B cell (primary cell): ENCODE results near the gene MTHFD1L. TPM values are rescaled to one million over a fixed set of nuclear protein-coding genes. Genes with fewer than 3 reads are reported as not detected.

Source experiments
- ATAC-seq: fragments of 200-7000 bp; cut with Tn5 transposase; one replicate; pipeline ENCODE4 v1.10.0; 2021; ENCODE audit warnings: low read depth, mild to moderate bottlenecking, moderate number of reproducible peaks, moderate library complexity
- CTCF ChIA-PET: fragments of 350-600 bp; sonication (Branson Sonifier 250); formaldehyde crosslinking; loops from one replicate; lab custom pipeline; 2021; ENCODE audit warnings: antibody characterized with exemption, inconsistent platforms; lab: Charles Lee
- POLR2A ChIA-PET: fragments of 350-600 bp; sonication (Branson Sonifier 250); formaldehyde crosslinking; loops from one replicate; lab custom pipeline; 2021; ENCODE audit warnings: antibody characterized with exemption; lab: Charles Lee
- DNase-seq: peaks from one replicate; pipeline ENCODE4 v3.0.0; 2013
- H2AFZ ChIP-seq: 2 replicates; pipeline ENCODE4 v1.6.1; 2012; ENCODE audit warnings: mild to moderate bottlenecking, low read depth, low read length; ENCODE audit not compliant: insufficient read depth, poor library complexity, severe bottlenecking
- H3K27ac ChIP-seq, 2 donors: 1 replicate in 1 of 2; 2 replicates in 1 of 2; pipeline ENCODE4 v1.5.1; 2012 to 2013; ENCODE audit warnings: low read length in 2 of 2, mild to moderate bottlenecking in 2 of 2, moderate library complexity in 1 of 2
- H3K27me3 ChIP-seq, 4 experiments: fragments of 200-600 bp in 1 of 4; sonication (generic) in 1 of 4; replicated peaks in 1 of 4; 1 replicate in 2 of 4; 2 replicates in 2 of 4; pipeline versions ENCODE4 v1.6.1 to v1.7.0; 2013 to 2016; ENCODE audit warnings: low read length in 3 of 4, mild to moderate bottlenecking in 2 of 4, mixed read lengths in 1 of 4, moderate library complexity in 1 of 4; ENCODE audit not compliant: insufficient read depth in 4 of 4, control insufficient read depth in 3 of 4; ENCODE audit errors: control extremely low read depth in 1 of 4
- H3K36me3 ChIP-seq, 2 experiments: replicated peaks in 1 of 2; 1 replicate in 1 of 2; 2 replicates in 1 of 2; pipeline versions ENCODE4 v1.6.1 to v1.7.1; 2013; ENCODE audit warnings: low read length in 1 of 2; ENCODE audit not compliant: insufficient read depth in 2 of 2, control insufficient read depth in 1 of 2; ENCODE audit errors: control extremely low read depth in 1 of 2, extremely low read depth in 1 of 2
- H3K4me1 ChIP-seq, 2 donors: fragments of 200-600 bp in 1 of 2; sonication (generic) in 1 of 2; 1 replicate in 1 of 2; 2 replicates in 1 of 2; pipeline versions ENCODE4 v1.5.1 to v1.6.1; 2013 to 2017; ENCODE audit warnings: low read length in 2 of 2; ENCODE audit not compliant: control insufficient read depth in 2 of 2, insufficient read depth in 2 of 2
- H3K4me2 ChIP-seq: replicated peaks from 2 replicates; pipeline ENCODE3; 2012; ENCODE audit warnings: mild to moderate bottlenecking, low read depth, low read length; ENCODE audit not compliant: poor library complexity, severe bottlenecking
- H3K4me3 ChIP-seq, 5 experiments: fragments of 200-600 bp in 1 of 5; sonication (generic) in 1 of 5; 1 replicate in 3 of 5; 2 replicates in 2 of 5; pipeline versions ENCODE4 v1.5.1 to v1.7.0; 2011 to 2016; ENCODE audit warnings: low read length in 4 of 5, mild to moderate bottlenecking in 4 of 5, low read depth in 2 of 5, control low read depth in 1 of 5, moderate library complexity in 1 of 5; ENCODE audit not compliant: insufficient read depth in 1 of 5; ENCODE audit errors: control extremely low read depth in 1 of 5, extremely low read depth in 1 of 5
- H3K79me2 ChIP-seq: fragments of 200-600 bp; sonication (generic); one replicate; pipeline ENCODE4 v1.6.0; 2016; ENCODE audit warnings: low read length; ENCODE audit not compliant: control insufficient read depth, insufficient read depth
- H3K9ac ChIP-seq: fragments of 200-600 bp; sonication (generic); 2 replicates; pipeline ENCODE4 v1.6.1; 2017; ENCODE audit warnings: mild to moderate bottlenecking, low read length, moderate library complexity
- H3K9me3 ChIP-seq, 3 donors: one replicate each; pipeline versions ENCODE4 v1.6.1 to v1.7.1; 2013; ENCODE audit warnings: low read length in 2 of 3; ENCODE audit not compliant: control insufficient read depth in 2 of 3, insufficient read depth in 1 of 3; ENCODE audit errors: control extremely low read depth in 1 of 3
- H4K20me1 ChIP-seq: 2 replicates; pipeline ENCODE4 v1.6.0; 2012; ENCODE audit warnings: mild to moderate bottlenecking, low read length; ENCODE audit not compliant: insufficient read depth, control insufficient read depth, poor library complexity, severe bottlenecking
- H3K27ac Mint-ChIP-seq: one replicate; pipeline ENCODE4 v1.8.0; 2021; ENCODE audit warnings: mixed read lengths
- H3K27me3 Mint-ChIP-seq: one replicate; pipeline ENCODE4 v1.8.0; 2021; ENCODE audit warnings: mixed read lengths
- H3K4me1 Mint-ChIP-seq: one replicate; pipeline ENCODE4 v1.8.0; 2021; ENCODE audit warnings: mixed read lengths
- H3K4me3 Mint-ChIP-seq: one replicate; pipeline ENCODE4 v1.8.0; 2021; ENCODE audit warnings: mixed read lengths
- H3K9me3 Mint-ChIP-seq: one replicate; pipeline ENCODE4 v1.8.0; 2022; ENCODE audit warnings: mixed read lengths; ENCODE audit not compliant: insufficient read depth
- EZH2 ChIP-seq: IDR thresholded peaks from 2 replicates; pipeline ENCODE4 v1.6.1; 2012; ENCODE audit warnings: borderline replicate concordance, low read depth, mild to moderate bottlenecking, moderate library complexity, low read length; ENCODE audit not compliant: insufficient read depth, poor library complexity, severe bottlenecking
- WGBS: methylation state at CpG from one replicate; pipeline ENCODE4 v1.1.5; 2013; ENCODE audit warnings: missing lambda C conversion rate; ENCODE audit not compliant: insufficient coverage; 5-methylcytosine and 5-hydroxymethylcytosine counted together
- intact Hi-C: fragments of 100-400 bp; cut with micrococcal nuclease; formaldehyde crosslinking; loops from one replicate; pipeline ENCODE4 v1.10.0; 2022
- polyA plus RNA-seq: library from polyadenylated mRNA; depleted of rRNA; stranded (reverse); fragments of >200 nt; gene quantifications from 2 replicates; pipeline ENCODE4 v1.2.3, GENCODE V29; 2012
- total RNA-seq, 2 donors: library from RNA; stranded (reverse); fragments of 120-200 nt in 1 of 2; gene quantifications; 1 replicate in 1 of 2; 2 replicates in 1 of 2; pipeline versions ENCODE4 v1.2.3 to v1.2.4, GENCODE V29; 2013 to 2022
- TF ChIP-seq, protein P1 (sequence below): fragments of 200-600 bp; IDR thresholded peaks from one replicate; pipeline ENCODE4 v1.8.0; 2022; ENCODE audit warnings: antibody characterized with exemption, mild to moderate bottlenecking

The MTHFD1L gene
- total and polyA plus RNA-seq, 2 donors (not counting 1 experiment from before 2014, with no cell fraction given) = 2.9 to 16.1 TPM

GRCh38 chr6:150992262-150992661, 126.8 kb downstream of the MTHFD1L start:
- CTCF ChIA-PET = no interaction called here
- Histone ChIP-seq H4K20me1 (no peaks in the 10 kb centered on the region), H3K9me3 (no peaks in the 10 kb centered on the region), H3K4me3 (no peak overlapping the region), H3K27ac (no peak overlapping the region), H3K4me1 (no peaks in the 10 kb centered on the region), H2AFZ (no peak overlapping the region), H3K27me3 (no peaks in the 10 kb centered on the region), H3K9ac (no peak overlapping the region), H3K36me3 (peaks cover 2% of the 10 kb centered on the region in 2 experiments), H3K79me2 (no peaks in the 10 kb centered on the region), H3K4me2 (no peak overlapping the region)
- H3K9me3 Mint-ChIP-seq = peaks cover 3% of the 10 kb centered on the region
- H3K4me3 Mint-ChIP-seq = no peak overlapping the region
- H3K27me3 Mint-ChIP-seq = no peaks in the 10 kb centered on the region
- intact Hi-C loops = no loop called here
- POLR2A ChIA-PET = no interaction called here
- TF ChIP-seq, protein P1, sequence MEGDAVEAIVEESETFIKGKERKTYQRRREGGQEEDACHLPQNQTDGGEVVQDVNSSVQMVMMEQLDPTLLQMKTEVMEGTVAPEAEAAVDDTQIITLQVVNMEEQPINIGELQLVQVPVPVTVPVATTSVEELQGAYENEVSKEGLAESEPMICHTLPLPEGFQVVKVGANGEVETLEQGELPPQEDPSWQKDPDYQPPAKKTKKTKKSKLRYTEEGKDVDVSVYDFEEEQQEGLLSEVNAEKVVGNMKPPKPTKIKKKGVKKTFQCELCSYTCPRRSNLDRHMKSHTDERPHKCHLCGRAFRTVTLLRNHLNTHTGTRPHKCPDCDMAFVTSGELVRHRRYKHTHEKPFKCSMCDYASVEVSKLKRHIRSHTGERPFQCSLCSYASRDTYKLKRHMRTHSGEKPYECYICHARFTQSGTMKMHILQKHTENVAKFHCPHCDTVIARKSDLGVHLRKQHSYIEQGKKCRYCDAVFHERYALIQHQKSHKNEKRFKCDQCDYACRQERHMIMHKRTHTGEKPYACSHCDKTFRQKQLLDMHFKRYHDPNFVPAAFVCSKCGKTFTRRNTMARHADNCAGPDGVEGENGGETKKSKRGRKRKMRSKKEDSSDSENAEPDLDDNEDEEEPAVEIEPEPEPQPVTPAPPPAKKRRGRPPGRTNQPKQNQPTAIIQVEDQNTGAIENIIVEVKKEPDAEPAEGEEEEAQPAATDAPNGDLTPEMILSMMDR = no peak
- TF ChIP-seq EZH2 = no peak
- H3K27ac Mint-ChIP-seq = no peak overlapping the region
- ATAC-seq = no peak
- no peak for DNase-seq
- WGBS = 92% methylated on average over 1 of the region's 2 CpGs
- no peaks in the 10 kb centered on the region for H3K4me1 Mint-ChIP-seq

DNA sequence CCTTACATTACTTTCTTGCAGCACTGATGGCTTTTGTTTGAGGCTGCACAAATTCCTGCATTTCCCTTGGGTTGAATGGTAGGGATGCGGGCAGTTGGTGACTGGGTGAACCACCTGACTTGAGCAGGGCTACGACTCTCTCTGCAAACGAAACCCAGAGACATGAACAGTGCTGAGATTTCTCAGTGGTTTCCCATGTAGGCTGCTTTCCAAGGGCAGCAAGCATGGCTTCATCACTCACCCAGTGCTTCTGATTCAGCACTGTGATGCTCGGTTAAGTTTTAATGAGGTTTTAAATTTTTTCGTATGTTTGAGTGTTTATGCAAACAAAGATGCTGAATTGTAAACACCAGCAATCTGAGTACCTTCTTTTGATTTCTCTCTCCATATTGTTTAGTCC, 127.2 kb downstream of the MTHFD1L start:
- DNase-seq (no peak), ATAC-seq (no peak)
- intact Hi-C loops = no loop called here
- no peaks in the 10 kb centered on the region for H3K9me3 ChIP-seq
- no peak overlapping the region for H3K27ac ChIP-seq
- H2AFZ ChIP-seq = no peak overlapping the region
- peaks cover 3% of the 10 kb centered on the region for H3K9me3 Mint-ChIP-seq
- no peaks in the 10 kb centered on the region for H3K4me1 Mint-ChIP-seq
- POLR2A ChIA-PET = no interaction called here
- no peaks in the 10 kb centered on the region for H3K27me3 ChIP-seq
- H4K20me1 ChIP-seq = no peaks in the 10 kb centered on the region
- WGBS = 100% methylated on average over 4 of the region's 5 CpGs
- CTCF ChIA-PET = no interaction called here
- H3K4me2 ChIP-seq = no peak overlapping the region
- H3K27ac Mint-ChIP-seq = no peak overlapping the region
- no peak overlapping the region for H3K9ac ChIP-seq
- H3K4me1 ChIP-seq = no peaks in the 10 kb centered on the region
- no peaks in the 10 kb centered on the region for H3K27me3 Mint-ChIP-seq
- no peak for TF ChIP-seq EZH2
- TF ChIP-seq, protein P1 = no peak
- no peak overlapping the region for H3K4me3 Mint-ChIP-seq
- H3K4me3 ChIP-seq = no peak overlapping the region
- peaks cover 2% of the 10 kb centered on the region in 2 experiments for H3K36me3 ChIP-seq
- no peaks in the 10 kb centered on the region for H3K79me2 ChIP-seq
